Ramos (cell line): Measurements from ENCODE around the gene NHERF2.
"Not testable (repeated sequence)": the region's sequence is repeated elsewhere in the genome, so short reads cannot be mapped to it uniquely, and the experiment has no call there.

Experiments
- in situ Hi-C: fragments of 300-500 bp; cut with MboI; formaldehyde crosslinking; loops from one replicate; pipeline ENCODE4 v1.14.3; 2022; ENCODE audit warnings: low sequenced_read_pairs; ENCODE audit not compliant: unreplicated experiment

Gene NHERF2

DNA sequence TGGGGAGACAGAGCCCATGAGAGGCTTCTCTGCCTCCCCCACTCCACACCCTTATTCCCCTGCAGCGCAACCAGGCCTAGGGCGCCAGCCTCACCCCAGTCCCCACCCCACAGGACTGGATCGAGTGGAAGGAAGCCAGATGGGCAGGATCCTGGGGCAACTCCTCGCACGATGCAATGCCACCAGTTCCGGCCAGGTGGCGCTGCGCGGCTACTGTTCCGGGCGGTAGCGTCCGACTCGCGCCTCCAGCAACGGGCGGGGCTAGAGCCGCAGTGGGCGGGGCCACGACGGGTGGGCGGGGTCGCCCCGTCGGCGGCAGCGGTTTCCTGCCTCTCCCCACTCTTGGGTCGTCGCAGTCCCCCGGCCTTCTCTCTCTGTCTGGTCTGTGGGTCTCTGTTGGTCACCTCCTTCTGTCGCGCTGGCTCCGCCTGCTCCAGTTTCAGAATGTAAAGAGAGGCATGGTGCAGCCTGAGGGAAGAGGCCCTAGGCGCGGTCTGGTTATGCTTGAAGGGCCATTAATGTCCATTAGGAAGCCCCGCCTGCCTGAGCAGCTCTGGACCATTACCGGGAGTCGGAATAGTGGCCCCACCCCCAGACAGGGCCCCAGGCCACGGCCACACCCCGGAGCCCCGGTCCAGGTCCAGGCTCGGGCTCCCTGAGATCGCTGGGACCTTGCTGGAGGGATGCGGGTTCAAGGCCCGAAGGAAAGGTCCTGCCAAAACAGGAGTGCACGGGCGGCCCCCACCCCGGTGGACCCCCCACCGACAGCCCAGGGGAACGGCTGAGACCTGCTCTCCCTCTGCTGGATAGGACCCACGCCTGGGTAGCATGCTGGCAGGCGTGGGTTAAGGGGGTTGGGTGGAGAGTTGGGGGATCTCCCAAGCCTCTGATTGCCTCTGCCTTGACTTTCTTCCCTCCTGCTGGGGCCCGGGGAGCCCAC is 3.3 kb upstream of the NHERF2 start:
- in situ Hi-C loops: loop anchor here (5.0 to 25.0 kb wide), 2 partner anchors 124 to 489 kb away; partner anchors contain the start of genes AMDHD2, ATP6V0C and RAB26

GRCh38 chr16:2024032-2024420 is 2.7 kb upstream of the NHERF2 start:
- in situ Hi-C loops: loop anchor here (5.0 to 25.0 kb wide), 2 partner anchors 123 to 488 kb away; partner anchors contain the start of genes AMDHD2, ATP6V0C and RAB26

DNA sequence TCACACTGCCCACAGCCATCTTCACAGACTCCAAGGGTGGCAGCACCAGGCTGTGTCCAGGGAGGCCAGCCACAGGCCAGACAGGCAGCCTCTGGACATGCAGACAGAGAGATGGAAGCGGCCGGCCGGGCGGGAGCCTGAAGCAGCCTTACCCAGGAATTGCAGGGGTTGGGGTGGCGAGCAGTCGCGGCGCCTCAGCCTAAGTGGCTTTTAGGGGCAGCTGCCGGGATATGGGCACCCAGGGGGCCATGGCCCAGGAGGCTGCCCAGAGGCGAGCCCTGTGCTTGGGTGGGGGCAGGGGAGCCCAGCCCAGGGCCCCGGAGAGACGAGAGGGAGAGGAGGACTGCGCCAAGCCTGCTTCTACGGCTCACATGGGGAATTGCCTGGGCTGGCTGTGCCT is 1.5 kb upstream of the NHERF2 start:
- in situ Hi-C loops: no loop called here

DNA sequence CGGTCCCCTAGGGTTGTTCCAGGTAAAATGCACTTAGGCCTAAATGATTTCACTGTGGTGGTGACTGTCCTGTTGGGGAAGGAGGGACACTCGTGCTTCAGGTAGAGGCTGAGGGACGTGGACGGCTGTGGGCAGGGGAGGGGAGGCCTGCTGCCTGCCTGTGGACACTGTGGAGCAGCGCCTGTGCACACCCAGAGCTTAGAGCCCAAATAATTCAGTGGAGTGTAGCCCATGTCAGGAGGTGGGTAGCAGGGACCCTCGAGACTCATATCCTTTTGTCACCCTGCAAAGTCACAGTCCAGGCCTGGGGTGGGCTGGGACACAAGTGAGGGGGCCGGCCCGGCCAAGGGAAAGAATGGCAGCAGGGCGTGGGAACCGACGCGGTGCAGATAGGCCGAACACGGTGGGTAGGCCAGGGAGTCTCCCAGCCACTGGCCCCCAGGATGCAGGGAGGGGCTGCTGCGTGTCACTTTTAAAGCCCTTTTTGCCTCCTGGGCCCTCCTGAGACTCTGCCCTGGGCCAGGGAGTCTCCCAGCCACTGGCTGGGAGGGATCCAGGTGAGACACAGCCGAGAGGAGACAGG is 733 bp upstream of the NHERF2 start:
- in situ Hi-C loops: no loop called here

DNA sequence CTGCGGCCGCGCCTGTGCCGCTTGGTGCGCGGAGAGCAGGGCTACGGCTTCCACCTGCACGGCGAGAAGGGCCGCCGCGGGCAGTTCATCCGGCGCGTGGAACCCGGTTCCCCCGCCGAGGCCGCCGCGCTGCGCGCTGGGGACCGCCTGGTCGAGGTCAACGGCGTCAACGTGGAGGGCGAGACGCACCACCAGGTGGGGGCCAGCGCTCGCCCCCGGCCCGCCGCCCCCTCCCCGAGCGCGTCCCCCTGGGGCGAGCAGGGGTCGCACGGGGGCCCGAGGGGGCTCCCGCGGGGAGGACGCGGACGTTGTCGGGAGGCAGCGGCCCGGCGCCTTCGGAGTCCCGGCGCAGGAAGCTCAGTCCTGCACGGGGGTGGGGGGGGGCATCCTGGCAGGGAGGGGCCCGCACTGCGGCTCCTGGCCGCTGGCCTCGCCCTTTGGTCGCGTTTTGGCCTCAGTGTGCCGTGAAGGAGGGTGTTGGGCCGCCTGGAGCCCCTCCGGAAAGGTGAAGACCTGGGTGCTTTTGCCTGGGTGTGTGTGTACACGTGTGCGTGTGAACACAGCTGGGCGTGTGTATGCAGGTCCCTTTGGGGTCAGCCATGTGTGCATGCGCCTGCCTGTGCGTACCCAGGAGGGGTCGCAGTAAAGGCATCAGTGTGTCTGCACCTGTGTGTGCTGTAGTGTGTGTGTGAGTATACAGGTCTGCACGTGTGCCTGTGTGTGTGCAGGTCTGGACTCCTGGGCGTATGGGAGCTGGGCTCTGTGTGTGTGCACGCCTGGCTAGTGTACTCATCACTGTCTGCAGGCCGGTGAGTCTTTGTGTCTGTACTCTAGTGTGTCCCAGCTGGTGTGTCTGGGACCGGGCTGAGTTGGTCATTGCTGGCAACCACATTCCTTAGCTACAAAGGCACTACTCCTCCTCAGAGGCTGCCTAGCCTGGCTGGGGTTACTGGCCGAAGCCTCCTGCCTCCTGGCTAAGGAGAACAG is 615 bp downstream of the NHERF2 start:
- in situ Hi-C loops: no loop called here

- in situ Hi-C loops: no loop called here
Observed at GRCh38 chr16:2028146-2028545, 1.4 kb downstream of the NHERF2 start.

GRCh38 chr16:2028620-2029220 is 2.0 kb downstream of the NHERF2 start:
- in situ Hi-C loops: no loop called here

- in situ Hi-C loops: no loop called here
Observed at GRCh38 chr16:2029350-2029749, 2.6 kb downstream of the NHERF2 start.

- in situ Hi-C loops: no loop called here
Observed at GRCh38 chr16:2030036-2030435, 3.3 kb downstream of the NHERF2 start.

GRCh38 chr16:2031081-2031577 is 4.4 kb downstream of the NHERF2 start:
- in situ Hi-C loops: no loop called here

- in situ Hi-C loops: no loop called here
Observed at GRCh38 chr16:2032285-2033056, 5.8 kb downstream of the NHERF2 start.

GRCh38 chr16:2033057-2033908 is 6.6 kb downstream of the NHERF2 start:
- in situ Hi-C loops: no loop called here

- in situ Hi-C loops: not testable (repeated sequence)
Observed at GRCh38 chr16:2033909-2034695, 7.4 kb downstream of the NHERF2 start.

DNA sequence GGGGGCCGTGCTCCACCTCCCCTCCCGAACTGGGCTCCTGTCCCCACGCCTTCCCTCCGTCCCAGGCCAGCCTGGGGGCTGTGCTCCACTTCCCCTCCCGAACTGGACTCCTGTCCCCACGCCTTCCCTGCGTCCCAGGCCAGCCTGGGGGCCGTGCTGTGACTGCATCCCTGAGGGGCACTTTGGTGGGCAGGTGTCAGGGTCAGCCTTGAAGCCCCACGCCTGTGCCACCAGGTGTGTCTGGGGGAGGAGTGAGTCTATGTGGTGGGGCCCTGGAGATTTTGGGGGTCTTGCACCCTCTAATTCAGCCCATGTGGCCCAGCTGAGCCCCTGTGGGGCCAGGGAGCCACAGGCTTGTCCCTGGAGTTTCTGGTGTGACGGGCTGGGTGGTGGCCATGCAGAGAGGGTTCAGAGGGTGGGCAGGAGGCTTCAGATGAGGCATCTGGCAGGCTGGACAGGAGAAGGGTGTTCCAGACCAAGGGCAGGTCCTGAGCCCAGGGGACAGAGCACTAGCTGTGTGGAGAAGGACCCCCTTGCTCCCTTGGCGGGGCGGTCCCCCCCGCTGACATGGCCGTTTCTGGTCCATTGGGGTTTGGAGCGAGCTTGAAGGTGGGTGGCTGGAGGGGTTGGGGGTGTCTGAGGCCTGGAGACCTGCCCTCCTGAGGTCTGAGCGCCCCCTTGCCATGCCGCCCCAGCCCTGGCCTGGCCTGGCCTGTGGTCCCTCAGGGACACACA is 8.2 kb downstream of the NHERF2 start:
- in situ Hi-C loops: no loop called here

DNA sequence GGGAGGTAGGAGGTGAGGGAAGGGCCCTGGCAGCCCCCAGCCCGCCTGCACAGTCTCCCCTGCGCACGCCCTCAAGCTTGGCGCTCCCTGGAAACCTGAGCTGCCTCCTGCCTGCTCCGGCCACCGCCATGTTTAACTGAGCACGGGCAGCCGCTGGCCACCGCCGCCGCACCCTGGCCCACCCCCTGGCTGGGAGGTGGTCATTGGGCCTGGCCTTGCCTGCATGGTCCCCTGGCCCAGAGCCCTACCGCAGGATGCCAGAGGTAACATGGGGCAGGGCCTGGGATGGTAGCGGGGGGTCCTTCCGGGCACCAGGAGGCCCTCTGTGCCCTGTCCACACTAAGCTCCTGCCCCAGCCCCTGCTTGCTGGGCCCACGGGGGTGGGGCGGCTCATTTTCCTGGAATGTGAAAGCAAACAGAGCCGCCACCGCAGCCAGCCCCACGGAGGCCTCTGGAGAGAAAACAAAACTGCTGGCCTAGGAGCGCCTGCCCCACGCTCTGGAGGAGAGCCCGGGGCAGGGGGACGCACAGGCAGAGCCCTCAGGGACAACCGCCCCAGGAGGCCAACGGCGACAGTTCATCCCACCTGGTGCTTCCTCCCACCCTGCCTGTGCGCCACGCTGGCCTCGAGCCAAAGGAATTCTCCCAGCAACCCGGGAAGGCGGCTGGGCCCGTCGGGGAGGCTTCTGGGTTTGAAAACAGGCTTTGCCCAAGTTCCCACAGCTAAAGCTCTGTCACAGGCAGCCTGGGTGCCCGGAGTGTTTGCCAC is 8.9 kb downstream of the NHERF2 start:
- in situ Hi-C loops: no loop called here
